ENCODE measurements around the gene ANXA3.
"Not testable (repeated sequence)": the region's sequence is repeated elsewhere in the genome, so short reads cannot be mapped to it uniquely, and the experiment has no call there.

DNA sequence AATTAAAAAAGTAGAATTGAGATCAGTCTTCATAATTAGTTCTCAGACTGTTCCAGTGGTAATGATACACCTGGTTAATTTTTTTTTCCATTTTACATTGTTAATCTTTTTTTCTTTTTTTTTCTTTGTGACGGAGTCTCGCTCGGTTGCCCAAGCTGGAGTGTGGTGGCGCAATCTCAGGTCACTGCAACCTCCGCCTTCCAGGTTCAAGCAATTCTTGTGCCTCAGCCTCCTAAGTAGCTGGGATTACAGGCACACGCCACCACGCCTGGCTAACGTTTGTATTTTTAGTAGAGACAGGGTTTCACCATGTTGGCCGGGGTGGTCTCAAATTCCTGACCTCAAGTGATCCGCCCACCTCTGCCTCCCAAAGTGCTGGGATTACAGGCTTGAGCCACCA is 46.9 kb downstream of the ANXA3 start:
- TF ChIP-seq, protein P1, sequence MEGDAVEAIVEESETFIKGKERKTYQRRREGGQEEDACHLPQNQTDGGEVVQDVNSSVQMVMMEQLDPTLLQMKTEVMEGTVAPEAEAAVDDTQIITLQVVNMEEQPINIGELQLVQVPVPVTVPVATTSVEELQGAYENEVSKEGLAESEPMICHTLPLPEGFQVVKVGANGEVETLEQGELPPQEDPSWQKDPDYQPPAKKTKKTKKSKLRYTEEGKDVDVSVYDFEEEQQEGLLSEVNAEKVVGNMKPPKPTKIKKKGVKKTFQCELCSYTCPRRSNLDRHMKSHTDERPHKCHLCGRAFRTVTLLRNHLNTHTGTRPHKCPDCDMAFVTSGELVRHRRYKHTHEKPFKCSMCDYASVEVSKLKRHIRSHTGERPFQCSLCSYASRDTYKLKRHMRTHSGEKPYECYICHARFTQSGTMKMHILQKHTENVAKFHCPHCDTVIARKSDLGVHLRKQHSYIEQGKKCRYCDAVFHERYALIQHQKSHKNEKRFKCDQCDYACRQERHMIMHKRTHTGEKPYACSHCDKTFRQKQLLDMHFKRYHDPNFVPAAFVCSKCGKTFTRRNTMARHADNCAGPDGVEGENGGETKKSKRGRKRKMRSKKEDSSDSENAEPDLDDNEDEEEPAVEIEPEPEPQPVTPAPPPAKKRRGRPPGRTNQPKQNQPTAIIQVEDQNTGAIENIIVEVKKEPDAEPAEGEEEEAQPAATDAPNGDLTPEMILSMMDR (IDR thresholded peaks at IDR 0.05): not testable (repeated sequence)
- TF ChIP-seq POLR2AphosphoS5, EP300, POLR2A (IDR thresholded peaks at IDR 0.05): not testable (repeated sequence)

Measured in gastroesophageal sphincter (tissue), 3 donors.